Pons (tissue), 1 donor: ENCODE results near the gene OR5K2.

ENCODE experiments used
- DNase-seq: peaks from one replicate; pipeline ENCODE4 v3.0.0-alpha.2; 2016; ENCODE audit warnings: low spot score

Gene OR5K2

GRCh38 chr3:98497381-98497780 lies at the start of gene OR5K2:
TSS of gene OR5K2 (plus strand) at chr3:98497681. CDS start at chr3:98497681, 0 bp downstream.
- DNase-seq: no peak

- DNase-seq: no peak
Observed at GRCh38 chr3:98449606-98450193, 47.8 kb upstream of the OR5K2 start.

GRCh38 chr3:98450372-98450771 lies 47.1 kb upstream of the OR5K2 start:
- DNase-seq: no peak

- no peak for DNase-seq
Observed at GRCh38 chr3:98453827-98454226, 43.7 kb upstream of the OR5K2 start.

GRCh38 chr3:98454929-98455328 lies 42.6 kb upstream of the OR5K2 start:
- DNase-seq: no peak

- DNase-seq: no peak
Observed at GRCh38 chr3:98457543-98457942, 39.9 kb upstream of the OR5K2 start.

- DNase-seq: no peak
Observed at GRCh38 chr3:98460220-98460619, 37.3 kb upstream of the OR5K2 start.

- no peak for DNase-seq
Observed at GRCh38 chr3:98462901-98463300, 34.6 kb upstream of the OR5K2 start, which contains the start of gene OR5K1. TSS of gene OR5K1 (plus strand) at chr3:98463201. CDS start at chr3:98469577, 6,376 bp downstream.

DNA sequence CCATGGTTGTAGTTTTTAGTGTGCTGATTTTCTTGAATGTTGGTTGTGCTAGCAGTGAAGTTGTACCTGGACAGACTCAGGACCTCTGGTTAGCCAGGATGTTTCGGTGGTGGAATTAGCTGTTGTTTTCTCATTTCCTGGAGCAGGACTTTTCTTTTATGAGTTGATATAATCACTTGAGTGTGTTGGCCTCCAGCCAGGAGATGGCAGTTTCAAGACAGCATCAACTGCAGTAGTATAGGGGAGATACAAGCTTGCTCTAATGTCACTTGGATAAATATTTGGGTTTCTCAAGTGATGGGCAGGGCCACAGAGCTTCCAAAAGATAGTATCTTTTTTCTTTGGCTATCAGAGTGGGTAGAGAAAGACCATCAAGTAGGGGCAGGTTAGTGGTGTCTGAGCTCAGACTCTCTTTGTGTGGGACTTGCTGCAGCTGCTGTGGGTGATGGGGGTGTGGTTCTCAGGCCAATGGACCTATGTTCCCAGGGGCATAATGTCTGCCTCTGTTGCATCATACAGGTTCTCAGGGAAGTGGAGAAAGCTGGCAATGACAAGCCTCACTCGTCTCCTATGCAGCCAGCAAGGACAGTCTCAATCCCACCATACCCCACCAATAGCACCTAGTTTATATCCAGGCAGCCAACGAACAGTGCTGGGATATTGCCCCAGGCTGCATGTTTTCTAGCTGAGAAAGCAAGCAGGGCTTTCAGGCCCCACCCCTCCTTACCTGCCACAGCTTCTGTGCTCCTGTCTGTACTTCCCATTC lies 14.6 kb upstream of the OR5K2 start:
- no peak for DNase-seq

DNA sequence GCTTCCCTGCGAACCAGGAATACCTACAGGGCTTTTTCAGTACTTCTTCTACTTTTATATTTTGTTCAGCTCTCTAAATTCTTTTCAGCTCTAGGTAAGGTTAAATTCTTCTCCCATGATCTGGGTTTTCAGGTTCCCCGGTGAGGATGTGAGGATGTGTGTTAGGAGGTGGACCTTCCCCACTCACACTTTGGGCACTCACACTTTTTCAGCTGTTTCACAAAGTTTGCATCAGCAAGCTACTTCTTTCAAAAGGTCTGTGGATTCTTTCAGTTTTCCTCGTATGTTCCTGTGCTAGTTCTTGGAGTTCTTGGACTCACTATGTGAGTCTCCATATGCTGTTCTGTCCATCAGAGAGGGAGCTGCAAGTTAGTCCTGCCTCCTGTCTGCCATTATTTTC lies 13.9 kb upstream of the OR5K2 start:
- DNase-seq: no peak

DNA sequence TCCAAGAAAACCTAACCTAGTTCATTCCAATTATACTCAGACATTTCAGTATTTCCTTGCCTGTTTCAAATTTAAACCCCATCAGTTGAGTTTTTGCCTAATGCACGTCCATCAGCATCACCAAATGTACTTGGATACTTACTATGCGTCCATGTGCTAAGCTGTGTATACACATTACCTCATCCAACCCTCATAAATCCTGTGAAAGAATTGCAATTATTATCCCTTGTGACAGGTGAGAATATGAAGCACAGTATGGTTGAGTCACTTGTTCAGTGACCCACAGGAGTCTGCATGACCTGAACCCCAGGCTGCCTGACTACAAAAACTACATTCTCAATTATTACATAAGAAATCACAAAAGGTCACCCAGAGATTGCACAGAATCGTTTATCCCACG lies 2.5 kb downstream of the OR5K2 start:
- no peak for DNase-seq

DNA sequence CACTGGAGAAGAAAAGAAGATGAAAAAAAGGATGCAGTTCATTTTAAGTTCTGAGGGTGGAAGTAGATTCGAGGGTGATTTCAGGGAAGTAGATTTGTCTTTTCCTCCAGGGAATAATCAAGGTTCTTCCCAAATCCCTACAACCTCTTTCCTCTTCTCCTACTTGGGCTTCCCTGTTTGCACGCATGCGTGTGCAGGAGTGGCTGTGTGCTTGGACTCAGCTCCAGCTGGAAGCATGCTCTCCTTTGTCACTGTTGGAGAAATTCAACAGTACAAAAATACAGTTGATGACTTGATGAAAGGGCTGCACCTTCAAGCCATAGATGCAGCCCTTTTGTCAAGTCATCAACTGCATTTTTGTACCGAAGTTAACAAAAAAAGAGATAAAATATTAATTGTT lies 3.8 kb downstream of the OR5K2 start:
- DNase-seq: peak; percentile 76

DNA sequence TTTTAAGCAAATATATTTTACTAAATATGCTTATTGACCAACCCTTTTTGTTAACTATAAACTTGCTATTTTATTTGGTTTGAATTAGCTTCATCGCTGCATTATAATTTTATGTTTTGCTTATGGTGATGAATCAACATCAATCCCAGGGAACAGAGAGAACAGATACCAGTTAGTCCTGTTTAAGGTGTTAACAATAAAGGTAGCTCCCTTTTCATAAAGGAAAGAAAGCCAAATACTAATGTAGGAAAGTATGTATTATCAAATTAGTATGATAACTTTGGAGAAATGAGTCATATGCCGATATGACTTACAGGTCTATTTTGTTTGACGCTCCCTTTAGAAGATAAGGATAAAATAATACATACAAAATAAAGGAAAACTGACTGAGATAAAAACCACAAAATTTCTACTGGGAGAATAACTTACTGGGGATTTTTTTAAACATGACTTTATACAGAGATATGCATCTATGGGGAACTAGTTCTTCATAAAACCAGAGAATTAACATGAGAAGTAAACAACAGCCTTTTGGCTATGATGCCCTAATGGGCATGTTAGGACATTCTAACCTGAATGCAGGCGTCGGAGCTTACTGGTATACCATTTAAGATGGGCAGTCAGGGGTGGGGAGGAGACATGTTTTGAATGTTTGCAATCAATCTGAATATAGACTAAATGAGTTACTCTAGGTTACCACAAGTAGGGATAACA lies 4.5 kb downstream of the OR5K2 start:
- no peak for DNase-seq

DNA sequence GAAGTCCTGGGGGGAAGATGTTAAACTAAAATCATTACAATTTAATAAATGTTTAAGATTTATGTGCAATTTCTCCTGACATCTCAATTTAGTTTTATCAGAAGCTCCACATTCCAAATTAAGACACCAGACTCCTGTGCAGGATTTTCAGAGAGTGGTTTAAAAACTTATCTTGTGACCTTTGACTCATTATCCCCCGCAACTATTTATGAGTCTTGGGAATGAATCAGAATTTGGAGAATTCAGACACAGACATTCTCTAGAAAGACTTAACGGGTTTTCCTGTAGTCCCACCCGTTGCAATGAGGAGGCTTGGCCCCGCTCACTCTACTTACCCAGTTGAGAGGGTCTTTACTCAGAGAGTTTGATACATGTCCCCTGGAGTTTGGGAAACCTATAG lies 7.1 kb downstream of the OR5K2 start:
- DNase-seq: no peak

GRCh38 chr3:98508582-98508981 lies 11.1 kb downstream of the OR5K2 start:
- no peak for DNase-seq

DNA sequence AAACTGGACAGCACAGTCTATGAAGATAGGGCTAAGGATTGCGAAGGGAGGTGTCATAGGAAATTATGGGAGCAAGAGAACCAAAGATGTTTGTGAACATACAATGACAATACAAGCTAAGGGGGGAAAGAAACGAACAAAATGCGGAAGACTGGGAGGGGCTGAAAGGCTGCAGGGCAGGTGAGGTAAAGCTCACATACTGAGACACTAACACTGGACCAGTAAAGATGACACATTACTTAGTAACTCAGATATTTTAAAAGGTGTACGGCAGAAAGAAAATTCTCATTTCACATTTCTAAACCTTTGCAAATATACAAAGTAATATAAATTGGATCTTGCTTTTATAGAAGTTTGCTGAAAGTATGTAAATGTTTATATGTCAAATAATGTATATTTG lies 15.1 kb downstream of the OR5K2 start:
- DNase-seq: no peak

GRCh38 chr3:98513091-98513511 lies 15.6 kb downstream of the OR5K2 start:
- peak; percentile 60 for DNase-seq

- DNase-seq: no peak
Observed at GRCh38 chr3:98513736-98514135, 16.3 kb downstream of the OR5K2 start.

GRCh38 chr3:98514948-98515347 lies 17.5 kb downstream of the OR5K2 start:
- DNase-seq: no peak

DNA sequence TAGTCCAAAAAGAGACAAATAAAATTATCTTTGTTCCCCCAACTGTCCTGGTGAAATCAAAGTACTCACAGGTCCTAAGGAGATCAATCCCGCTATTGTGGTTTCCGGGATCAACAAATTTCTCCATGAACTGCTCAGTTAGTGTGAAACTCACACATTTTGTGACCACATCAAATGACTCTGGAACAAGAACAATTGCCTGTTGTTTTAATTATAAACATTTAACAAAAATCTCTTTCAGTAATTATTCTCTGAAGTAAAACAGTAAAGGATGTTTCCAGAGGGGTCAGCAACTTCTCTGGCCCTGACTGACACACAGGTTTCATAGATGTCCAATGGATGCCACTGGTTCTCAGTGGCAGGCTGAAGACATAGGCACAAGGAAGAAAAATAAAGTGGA lies 21.3 kb downstream of the OR5K2 start:
- DNase-seq: peak; percentile 99

DNA sequence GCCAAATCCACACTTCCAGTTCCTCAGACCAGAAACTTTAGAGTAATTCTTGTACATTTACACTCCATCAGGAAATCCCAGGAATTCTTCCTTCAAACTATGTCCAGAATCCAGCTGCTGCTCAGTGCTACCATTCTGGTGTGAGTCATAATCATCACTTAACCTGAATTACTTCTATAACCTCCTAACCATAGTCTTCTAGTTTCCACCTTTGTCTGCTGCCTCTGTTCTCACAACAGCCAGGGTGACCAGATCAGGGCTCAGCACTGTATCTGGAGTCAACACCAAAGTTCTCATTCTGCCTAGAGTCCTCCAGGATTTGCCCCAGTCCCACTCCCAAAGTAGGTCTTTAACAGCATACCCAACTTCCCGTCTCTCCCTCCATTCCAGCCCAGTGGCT lies 21.9 kb downstream of the OR5K2 start:
- DNase-seq: no peak

GRCh38 chr3:98521897-98522543 lies 24.5 kb downstream of the OR5K2 start:
- peak; percentile 66 for DNase-seq
